ENCODE measurements around the gene DGCR8.

Gene DGCR8

GRCh38 chr22:20138417-20138738, 58.3 kb downstream of the DGCR8 start:
- no peak for DNase-seq (ENCODE audit: low spot score)

- DNase-seq (ENCODE audit: low spot score): no peak
Observed at GRCh38 chr22:20138868-20139267, 58.8 kb downstream of the DGCR8 start.

GRCh38 chr22:20139391-20140106, 59.5 kb downstream of the DGCR8 start:
- no peak for DNase-seq (ENCODE audit: low spot score)

- DNase-seq (ENCODE audit: low spot score): no peak
Observed at GRCh38 chr22:20140107-20140445, 60.0 kb downstream of the DGCR8 start.

- no peak for DNase-seq (ENCODE audit: low spot score)
Observed at GRCh38 chr22:20140521-20140964, 60.5 kb downstream of the DGCR8 start.

GRCh38 chr22:20141186-20142077, 61.4 kb downstream of the DGCR8 start:
- no peak for DNase-seq (ENCODE audit: low spot score)

GRCh38 chr22:20142711-20143621, 62.9 kb downstream of the DGCR8 start:
- no peak for DNase-seq (ENCODE audit: low spot score)

GRCh38 chr22:20143883-20144665, 64.0 kb downstream of the DGCR8 start:
- DNase-seq (ENCODE audit: low spot score): no peak

- DNase-seq (ENCODE audit: low spot score): no peak
Observed at GRCh38 chr22:20145206-20145831, 65.3 kb downstream of the DGCR8 start.

GRCh38 chr22:20145832-20146223, 65.8 kb downstream of the DGCR8 start:
- DNase-seq (ENCODE audit: low spot score): no peak

GRCh38 chr22:20146777-20147176, 66.7 kb downstream of the DGCR8 start:
- no peak for DNase-seq (ENCODE audit: low spot score)

- no peak for DNase-seq (ENCODE audit: low spot score)
Observed at GRCh38 chr22:20147237-20147988, 67.4 kb downstream of the DGCR8 start.

GRCh38 chr22:20148414-20148813, 68.4 kb downstream of the DGCR8 start:
- DNase-seq (ENCODE audit: low spot score): no peak

- DNase-seq (ENCODE audit: low spot score): no peak
Observed at GRCh38 chr22:20149257-20150250, 69.5 kb downstream of the DGCR8 start.

GRCh38 chr22:20150381-20151275, 70.6 kb downstream of the DGCR8 start, which contains the start of gene CCDC188:
Gene CCDC188 (minus strand): TSS chr22:20151055. CDS start chr22:20150986, 69 bp downstream.
- no peak for DNase-seq (ENCODE audit: low spot score)

- DNase-seq (ENCODE audit: low spot score): no peak
Observed at GRCh38 chr22:20151276-20151588, 71.2 kb downstream of the DGCR8 start.

GRCh38 chr22:20152464-20152890, 72.4 kb downstream of the DGCR8 start:
- no peak for DNase-seq (ENCODE audit: low spot score)

GRCh38 chr22:20153945-20154344, 73.9 kb downstream of the DGCR8 start:
- DNase-seq (ENCODE audit: low spot score): no peak
